Measurements from ENCODE around the gene BIRC6.

Gene BIRC6

DNA sequence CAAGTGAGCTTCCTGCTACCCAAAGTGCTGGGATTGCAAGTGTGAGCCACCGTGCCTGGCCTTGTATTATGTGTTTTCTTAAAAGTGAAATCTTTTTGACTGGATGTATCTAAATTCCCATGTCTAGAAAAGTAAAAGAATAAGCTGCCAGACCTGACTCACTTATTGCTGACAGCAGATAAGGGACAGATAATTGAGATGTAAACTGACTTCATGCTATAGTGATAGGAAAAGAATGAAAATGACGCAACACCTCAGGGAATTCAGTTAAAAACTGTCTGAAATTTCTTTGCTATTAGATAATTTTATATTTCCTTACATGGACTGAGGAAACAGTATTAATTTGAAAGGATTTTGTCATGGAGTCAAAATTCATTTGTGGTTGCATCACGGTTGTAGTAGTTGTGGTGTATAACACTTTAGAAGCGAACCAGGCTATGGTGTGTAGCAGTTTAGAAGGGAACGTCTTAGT lies 290.4 kb downstream of the BIRC6 start:
- Histone ChIP-seq H3K36me3 (ENCODE audit: control insufficient read depth, low read length) (peaks cover 41% of the 10 kb centered on the region), H3K79me2 (ENCODE audit: control insufficient read depth, low read length) (no peaks in the 10 kb centered on the region), H3K27me3 (ENCODE audit: control insufficient read depth, low read length) (no peaks in the 10 kb centered on the region), H3K9me3 (ENCODE audit: control insufficient read depth, insufficient read depth, low read length) (no peaks in the 10 kb centered on the region), H3F3A (ENCODE audit: control insufficient read depth, insufficient read depth) (no peaks in the 10 kb centered on the region), H3K27ac (ENCODE audit: low read depth, low read length) (no peak overlapping the region), H3K4me2 (ENCODE audit: low read length) (no peak overlapping the region), H3K4me1 (ENCODE audit: control insufficient read depth, low read length) (no peaks in the 10 kb centered on the region), H4K20me1 (ENCODE audit: control insufficient read depth, insufficient read depth, low read depth, low read length) (no peaks in the 10 kb centered on the region), H3K4me3 (ENCODE audit: low read length) (no peak overlapping the region), H3K9me2 (replicated peaks; ENCODE audit: control insufficient read depth, low read length) (no peaks in the 10 kb centered on the region)
- TF ChIP-seq, protein P1, sequence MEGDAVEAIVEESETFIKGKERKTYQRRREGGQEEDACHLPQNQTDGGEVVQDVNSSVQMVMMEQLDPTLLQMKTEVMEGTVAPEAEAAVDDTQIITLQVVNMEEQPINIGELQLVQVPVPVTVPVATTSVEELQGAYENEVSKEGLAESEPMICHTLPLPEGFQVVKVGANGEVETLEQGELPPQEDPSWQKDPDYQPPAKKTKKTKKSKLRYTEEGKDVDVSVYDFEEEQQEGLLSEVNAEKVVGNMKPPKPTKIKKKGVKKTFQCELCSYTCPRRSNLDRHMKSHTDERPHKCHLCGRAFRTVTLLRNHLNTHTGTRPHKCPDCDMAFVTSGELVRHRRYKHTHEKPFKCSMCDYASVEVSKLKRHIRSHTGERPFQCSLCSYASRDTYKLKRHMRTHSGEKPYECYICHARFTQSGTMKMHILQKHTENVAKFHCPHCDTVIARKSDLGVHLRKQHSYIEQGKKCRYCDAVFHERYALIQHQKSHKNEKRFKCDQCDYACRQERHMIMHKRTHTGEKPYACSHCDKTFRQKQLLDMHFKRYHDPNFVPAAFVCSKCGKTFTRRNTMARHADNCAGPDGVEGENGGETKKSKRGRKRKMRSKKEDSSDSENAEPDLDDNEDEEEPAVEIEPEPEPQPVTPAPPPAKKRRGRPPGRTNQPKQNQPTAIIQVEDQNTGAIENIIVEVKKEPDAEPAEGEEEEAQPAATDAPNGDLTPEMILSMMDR (IDR thresholded peaks at IDR 0.05; ENCODE audit: low read depth, low read length, poor library complexity, severe bottlenecking): no peak
- no peak for TF ChIP-seq EZH2phosphoT487 (IDR thresholded peaks at IDR 0.05; ENCODE audit: borderline replicate concordance, low read length)

DNA sequence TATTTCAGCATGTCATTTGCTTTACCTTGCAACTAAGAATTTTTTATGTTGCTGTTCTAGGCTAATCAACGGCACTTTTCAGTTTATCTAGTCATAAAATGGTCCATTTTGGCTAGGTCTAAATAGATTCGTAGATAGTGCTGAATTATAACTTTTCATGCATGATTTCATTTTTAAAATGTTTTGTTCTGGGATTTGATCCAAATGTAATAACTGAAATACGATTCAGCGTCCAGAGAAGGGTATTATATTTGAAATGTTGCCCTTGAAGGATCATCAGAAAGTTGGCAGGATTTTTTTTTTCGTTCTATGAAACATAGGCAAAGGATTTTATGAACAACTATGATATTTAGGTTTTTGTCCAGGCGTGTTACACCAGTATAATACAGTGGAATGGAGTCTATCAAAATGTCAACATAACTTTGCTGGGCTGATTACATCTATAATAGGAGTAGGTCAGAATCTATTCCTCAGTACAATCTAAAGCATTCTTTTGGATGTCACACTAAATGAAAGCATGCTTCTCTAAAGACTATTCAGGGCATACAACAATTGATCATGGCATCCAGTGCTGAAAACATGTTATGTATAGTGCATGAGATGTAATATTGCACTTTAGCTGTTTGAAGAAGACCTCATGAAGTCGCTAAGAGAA lies 295.9 kb downstream of the BIRC6 start:
- Histone ChIP-seq H3K36me3 (ENCODE audit: control insufficient read depth, low read length) (peaks cover 28% of the 10 kb centered on the region), H3K4me1 (ENCODE audit: control insufficient read depth, low read length) (no peaks in the 10 kb centered on the region), H3K79me2 (ENCODE audit: control insufficient read depth, low read length) (no peaks in the 10 kb centered on the region), H3K4me3 (ENCODE audit: low read length) (no peak overlapping the region), H3F3A (ENCODE audit: control insufficient read depth, insufficient read depth) (no peaks in the 10 kb centered on the region), H3K27ac (ENCODE audit: low read depth, low read length) (no peak overlapping the region), H3K27me3 (ENCODE audit: control insufficient read depth, low read length) (no peaks in the 10 kb centered on the region), H3K9me3 (ENCODE audit: control insufficient read depth, insufficient read depth, low read length) (no peaks in the 10 kb centered on the region), H3K4me2 (ENCODE audit: low read length) (no peak overlapping the region), H3K9me2 (replicated peaks; ENCODE audit: control insufficient read depth, low read length) (no peaks in the 10 kb centered on the region), H4K20me1 (ENCODE audit: control insufficient read depth, insufficient read depth, low read depth, low read length) (no peaks in the 10 kb centered on the region)
- no peak for TF ChIP-seq EZH2phosphoT487 (IDR thresholded peaks at IDR 0.05; ENCODE audit: borderline replicate concordance, low read length)
- TF ChIP-seq, protein P1 (IDR thresholded peaks at IDR 0.05; ENCODE audit: low read depth, low read length, poor library complexity, severe bottlenecking): no peak

GRCh38 chr2:32656069-32656468 lies 299.2 kb downstream of the BIRC6 start:
- no peak overlapping the region for H3K27ac ChIP-seq (ENCODE audit: low read depth, low read length)
- no peaks in the 10 kb centered on the region for H3K4me1 ChIP-seq (ENCODE audit: control insufficient read depth, low read length)
- H4K20me1 ChIP-seq (ENCODE audit: control insufficient read depth, insufficient read depth, low read depth, low read length): no peaks in the 10 kb centered on the region
- no peak overlapping the region for H3K4me3 ChIP-seq (ENCODE audit: low read length)
- H3K9me3 ChIP-seq (ENCODE audit: control insufficient read depth, insufficient read depth, low read length): no peaks in the 10 kb centered on the region
- TF ChIP-seq, protein P1 (IDR thresholded peaks at IDR 0.05; ENCODE audit: low read depth, low read length, poor library complexity, severe bottlenecking): no peak
- no peak for TF ChIP-seq EZH2phosphoT487 (IDR thresholded peaks at IDR 0.05; ENCODE audit: borderline replicate concordance, low read length)
- no peaks in the 10 kb centered on the region for H3K79me2 ChIP-seq (ENCODE audit: control insufficient read depth, low read length)
- H3K27me3 ChIP-seq (ENCODE audit: control insufficient read depth, low read length): no peaks in the 10 kb centered on the region
- peaks cover 16% of the 10 kb centered on the region for H3K36me3 ChIP-seq (ENCODE audit: control insufficient read depth, low read length)
- H3F3A ChIP-seq (ENCODE audit: control insufficient read depth, insufficient read depth): no peaks in the 10 kb centered on the region
- H3K9me2 ChIP-seq (replicated peaks; ENCODE audit: control insufficient read depth, low read length): no peaks in the 10 kb centered on the region
- H3K4me2 ChIP-seq (ENCODE audit: low read length): no peak overlapping the region
